ENCODE results near the gene CFAP90.

The CFAP90 gene

DNA sequence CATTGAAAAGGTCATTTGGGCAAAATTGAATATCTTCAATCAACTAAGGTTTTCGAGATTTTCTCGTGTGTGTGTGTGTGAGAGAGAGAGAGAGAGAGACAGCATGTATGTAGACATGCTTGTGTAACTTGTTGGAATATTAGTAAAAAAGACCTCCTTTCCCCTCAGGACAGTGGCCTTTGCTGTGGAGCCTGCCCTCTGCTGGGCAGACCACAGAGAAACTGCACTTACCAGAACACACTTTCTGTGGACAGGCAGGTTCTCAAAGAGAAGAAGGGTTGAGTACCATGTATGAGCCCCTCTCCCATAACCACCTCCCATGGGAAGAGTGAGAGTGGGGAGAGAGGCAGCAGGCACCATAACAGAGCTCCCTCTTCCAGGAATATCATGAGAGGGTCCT lies 45.6 kb downstream of the CFAP90 start:
- DNase-seq (ENCODE audit: low read depth): no peak
- TF ChIP-seq, protein P1, sequence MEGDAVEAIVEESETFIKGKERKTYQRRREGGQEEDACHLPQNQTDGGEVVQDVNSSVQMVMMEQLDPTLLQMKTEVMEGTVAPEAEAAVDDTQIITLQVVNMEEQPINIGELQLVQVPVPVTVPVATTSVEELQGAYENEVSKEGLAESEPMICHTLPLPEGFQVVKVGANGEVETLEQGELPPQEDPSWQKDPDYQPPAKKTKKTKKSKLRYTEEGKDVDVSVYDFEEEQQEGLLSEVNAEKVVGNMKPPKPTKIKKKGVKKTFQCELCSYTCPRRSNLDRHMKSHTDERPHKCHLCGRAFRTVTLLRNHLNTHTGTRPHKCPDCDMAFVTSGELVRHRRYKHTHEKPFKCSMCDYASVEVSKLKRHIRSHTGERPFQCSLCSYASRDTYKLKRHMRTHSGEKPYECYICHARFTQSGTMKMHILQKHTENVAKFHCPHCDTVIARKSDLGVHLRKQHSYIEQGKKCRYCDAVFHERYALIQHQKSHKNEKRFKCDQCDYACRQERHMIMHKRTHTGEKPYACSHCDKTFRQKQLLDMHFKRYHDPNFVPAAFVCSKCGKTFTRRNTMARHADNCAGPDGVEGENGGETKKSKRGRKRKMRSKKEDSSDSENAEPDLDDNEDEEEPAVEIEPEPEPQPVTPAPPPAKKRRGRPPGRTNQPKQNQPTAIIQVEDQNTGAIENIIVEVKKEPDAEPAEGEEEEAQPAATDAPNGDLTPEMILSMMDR (conservative IDR thresholded peaks at IDR 0.05; ENCODE audit: control insufficient read depth, insufficient read depth, low read depth, low read length): peak; percentile 29

DNA sequence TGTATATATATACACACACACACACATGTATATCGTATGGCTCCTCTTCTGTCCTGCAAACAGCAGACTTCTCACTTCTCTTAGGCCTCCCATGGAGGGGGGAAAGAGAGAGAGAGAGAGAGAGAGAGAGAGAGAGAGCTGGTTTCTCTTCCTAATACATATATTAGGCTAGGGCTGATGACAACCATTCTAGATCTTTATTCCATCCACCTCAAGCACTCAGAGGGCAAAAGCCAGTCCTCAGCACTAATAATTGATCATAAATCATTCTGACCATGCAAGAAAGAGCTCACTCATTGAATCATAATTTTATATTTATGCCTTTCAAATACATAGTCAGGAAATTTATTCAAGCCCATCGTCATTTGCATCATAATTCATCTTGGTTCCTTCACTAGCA lies 47.0 kb downstream of the CFAP90 start:
- DNase-seq (ENCODE audit: low read depth): no peak
- no peak overlapping the region for H3K4me3 ChIP-seq (ENCODE audit: control insufficient read depth, low read depth, low read length)
- TF ChIP-seq, protein P1 (conservative IDR thresholded peaks at IDR 0.05; ENCODE audit: control insufficient read depth, insufficient read depth, low read depth, low read length): no peak

More for the DNA sequence above, 45.6 kb downstream of the CFAP90 start:
- H3K4me3 ChIP-seq (ENCODE audit: control insufficient read depth, low read depth, low read length): no peak overlapping the region

- TF ChIP-seq, protein P1 (conservative IDR thresholded peaks at IDR 0.05; ENCODE audit: control insufficient read depth, insufficient read depth, low read depth, low read length): no peak
- no peak overlapping the region for H3K4me3 ChIP-seq (ENCODE audit: control insufficient read depth, low read depth, low read length)
- peak; percentile 35 for DNase-seq (ENCODE audit: low read depth)
Observed at GRCh38 chr5:7802855-7803254, 48.1 kb downstream of the CFAP90 start.

DNA sequence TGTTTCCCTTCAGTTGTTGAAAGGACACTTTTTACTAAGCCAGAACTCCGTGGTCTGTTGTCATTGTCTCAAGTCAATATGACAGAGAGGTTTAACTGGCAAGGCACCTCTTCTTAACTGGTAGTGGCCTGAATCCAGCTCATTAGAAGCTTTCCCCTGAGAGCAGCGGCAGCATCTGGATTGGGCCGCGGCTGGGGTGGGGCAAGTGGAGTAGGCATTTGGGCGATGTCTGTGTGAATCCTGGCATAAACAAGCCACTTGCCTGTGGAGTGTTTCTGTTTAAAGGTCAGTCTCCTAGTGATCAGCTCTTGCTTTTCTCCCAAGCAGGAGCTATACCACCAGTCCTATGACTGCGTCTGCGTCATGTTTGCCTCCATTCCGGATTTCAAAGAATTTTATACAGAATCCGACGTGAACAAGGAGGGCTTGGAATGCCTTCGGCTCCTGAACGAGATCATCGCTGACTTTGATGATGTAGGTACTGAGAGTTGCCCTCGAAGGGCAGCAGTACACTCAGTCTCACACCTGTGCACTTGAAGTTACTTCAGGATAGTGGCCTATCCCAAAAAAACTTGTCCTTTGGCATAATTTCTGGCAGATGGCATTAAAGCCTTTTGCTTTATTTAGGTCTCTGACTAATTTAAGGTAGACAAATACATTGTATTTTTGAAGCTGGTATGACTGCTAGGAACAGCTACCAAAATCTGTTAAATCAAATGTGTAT lies 48.9 kb downstream of the CFAP90 start:
- H3K4me3 ChIP-seq (ENCODE audit: control insufficient read depth, low read depth, low read length): no peak overlapping the region
- DNase-seq (ENCODE audit: low read depth): no peak
- TF ChIP-seq, protein P1 (conservative IDR thresholded peaks at IDR 0.05; ENCODE audit: control insufficient read depth, insufficient read depth, low read depth, low read length): no peak

DNA sequence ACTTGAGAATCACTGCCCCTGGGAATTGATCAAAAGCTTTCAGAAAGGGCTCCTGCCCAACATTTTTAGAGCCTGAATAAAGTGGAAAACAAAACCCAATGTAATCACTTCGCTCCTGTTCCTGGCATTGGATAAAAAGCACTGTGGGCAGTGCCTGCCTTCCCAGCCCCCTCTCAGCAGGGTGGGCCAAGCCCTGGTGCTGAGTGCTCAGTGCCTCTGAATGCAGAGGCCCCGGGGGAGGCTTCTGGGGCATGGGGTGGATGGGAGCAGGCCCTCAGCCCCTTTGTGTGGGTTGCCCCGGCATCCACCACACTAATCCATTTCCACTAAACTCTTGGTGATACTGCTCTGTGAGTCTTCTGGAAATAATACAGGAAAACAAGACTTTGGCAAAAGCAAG lies 55.6 kb downstream of the CFAP90 start:
- no peak for DNase-seq (ENCODE audit: low read depth)
- TF ChIP-seq, protein P1 (conservative IDR thresholded peaks at IDR 0.05; ENCODE audit: control insufficient read depth, insufficient read depth, low read depth, low read length): no peak
- H3K4me3 ChIP-seq (ENCODE audit: control insufficient read depth, low read depth, low read length): no peak overlapping the region

GRCh38 chr5:7794823-7795222 lies 56.1 kb downstream of the CFAP90 start:
- TF ChIP-seq, protein P1 (conservative IDR thresholded peaks at IDR 0.05; ENCODE audit: control insufficient read depth, insufficient read depth, low read depth, low read length): no peak
- DNase-seq (ENCODE audit: low read depth): no peak

More at GRCh38 chr5:7794823-7795222, 56.1 kb downstream of the CFAP90 start:
- no peak overlapping the region for H3K4me3 ChIP-seq (ENCODE audit: control insufficient read depth, low read depth, low read length)
